Neutrophil (primary cell): ENCODE measurements around the gene GALR3.

Source experiments
- H3K27ac ChIP-seq: fragments of 200-600 bp; sonication (generic); 2 replicates; pipeline ENCODE4 v1.5.1; 2016; ENCODE audit warnings: mild to moderate bottlenecking, moderate library complexity
- H3K27me3 ChIP-seq: fragments of 200-600 bp; sonication (generic); 2 replicates; pipeline ENCODE4 v1.6.0; 2016; ENCODE audit warnings: mild to moderate bottlenecking
- H3K36me3 ChIP-seq: fragments of 200-600 bp; sonication (generic); 2 replicates; pipeline ENCODE4 v1.5.1; 2017
- H3K4me1 ChIP-seq, 2 experiments: fragments of 200-600 bp in 1 of 2; sonication (generic) in 1 of 2; 1 replicate in 1 of 2; 2 replicates in 1 of 2; pipeline versions ENCODE4 v1.5.1 to v1.6.1; 2013 to 2016; ENCODE audit warnings: low read depth in 1 of 2, low read length in 1 of 2, mild to moderate bottlenecking in 1 of 2, moderate library complexity in 1 of 2; ENCODE audit not compliant: control insufficient read depth in 1 of 2, insufficient read depth in 1 of 2
- H3K4me3 ChIP-seq, 2 experiments: fragments of 200-600 bp in 1 of 2; sonication (generic) in 1 of 2; 1 replicate in 1 of 2; 2 replicates in 1 of 2; pipeline ENCODE4 v1.5.1; 2013 to 2016; ENCODE audit warnings: low read depth in 1 of 2, low read length in 1 of 2, mild to moderate bottlenecking in 1 of 2, moderate library complexity in 1 of 2
- H3K9me3 ChIP-seq: fragments of 200-600 bp; sonication (generic); 2 replicates; pipeline ENCODE4 v1.5.1; 2016
- TF ChIP-seq, protein P1 (sequence below): fragments of 200-600 bp; sonication (generic); IDR thresholded peaks from 2 replicates; pipeline ENCODE4 v1.5.1; 2016; ENCODE audit warnings: antibody characterized with exemption

GALR3 gene

DNA sequence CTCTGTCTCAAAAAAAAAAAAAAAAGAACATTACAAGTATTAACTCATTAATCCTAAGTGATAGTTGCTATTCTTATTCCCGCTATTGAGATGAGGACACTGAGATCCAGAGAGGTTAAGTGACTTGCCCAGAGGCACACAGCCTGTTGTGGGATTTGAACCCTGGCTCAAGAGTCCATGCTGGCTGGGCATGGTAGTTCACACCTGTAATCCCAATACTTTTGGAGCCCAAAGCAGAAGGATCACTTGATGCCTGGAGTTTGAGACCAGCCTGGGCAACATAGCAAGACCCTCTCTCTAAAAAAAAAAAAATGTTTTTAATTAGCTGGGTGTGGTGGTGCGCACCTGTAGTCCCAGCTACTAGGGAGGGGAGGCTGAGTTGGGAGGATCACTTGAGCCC lies 11.3 kb upstream of the GALR3 start:
- H3K4me3 ChIP-seq: no peak overlapping the region
- no peaks in the 10 kb centered on the region for H3K36me3 ChIP-seq
- peaks cover 26% of the 10 kb centered on the region for H3K27me3 ChIP-seq
- H3K27ac ChIP-seq: no peak overlapping the region
- peaks cover 15 to 17% of the 10 kb centered on the region in 2 experiments for H3K4me1 ChIP-seq
- TF ChIP-seq, protein P1, sequence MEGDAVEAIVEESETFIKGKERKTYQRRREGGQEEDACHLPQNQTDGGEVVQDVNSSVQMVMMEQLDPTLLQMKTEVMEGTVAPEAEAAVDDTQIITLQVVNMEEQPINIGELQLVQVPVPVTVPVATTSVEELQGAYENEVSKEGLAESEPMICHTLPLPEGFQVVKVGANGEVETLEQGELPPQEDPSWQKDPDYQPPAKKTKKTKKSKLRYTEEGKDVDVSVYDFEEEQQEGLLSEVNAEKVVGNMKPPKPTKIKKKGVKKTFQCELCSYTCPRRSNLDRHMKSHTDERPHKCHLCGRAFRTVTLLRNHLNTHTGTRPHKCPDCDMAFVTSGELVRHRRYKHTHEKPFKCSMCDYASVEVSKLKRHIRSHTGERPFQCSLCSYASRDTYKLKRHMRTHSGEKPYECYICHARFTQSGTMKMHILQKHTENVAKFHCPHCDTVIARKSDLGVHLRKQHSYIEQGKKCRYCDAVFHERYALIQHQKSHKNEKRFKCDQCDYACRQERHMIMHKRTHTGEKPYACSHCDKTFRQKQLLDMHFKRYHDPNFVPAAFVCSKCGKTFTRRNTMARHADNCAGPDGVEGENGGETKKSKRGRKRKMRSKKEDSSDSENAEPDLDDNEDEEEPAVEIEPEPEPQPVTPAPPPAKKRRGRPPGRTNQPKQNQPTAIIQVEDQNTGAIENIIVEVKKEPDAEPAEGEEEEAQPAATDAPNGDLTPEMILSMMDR: no peak
- H3K9me3 ChIP-seq: no peaks in the 10 kb centered on the region

DNA sequence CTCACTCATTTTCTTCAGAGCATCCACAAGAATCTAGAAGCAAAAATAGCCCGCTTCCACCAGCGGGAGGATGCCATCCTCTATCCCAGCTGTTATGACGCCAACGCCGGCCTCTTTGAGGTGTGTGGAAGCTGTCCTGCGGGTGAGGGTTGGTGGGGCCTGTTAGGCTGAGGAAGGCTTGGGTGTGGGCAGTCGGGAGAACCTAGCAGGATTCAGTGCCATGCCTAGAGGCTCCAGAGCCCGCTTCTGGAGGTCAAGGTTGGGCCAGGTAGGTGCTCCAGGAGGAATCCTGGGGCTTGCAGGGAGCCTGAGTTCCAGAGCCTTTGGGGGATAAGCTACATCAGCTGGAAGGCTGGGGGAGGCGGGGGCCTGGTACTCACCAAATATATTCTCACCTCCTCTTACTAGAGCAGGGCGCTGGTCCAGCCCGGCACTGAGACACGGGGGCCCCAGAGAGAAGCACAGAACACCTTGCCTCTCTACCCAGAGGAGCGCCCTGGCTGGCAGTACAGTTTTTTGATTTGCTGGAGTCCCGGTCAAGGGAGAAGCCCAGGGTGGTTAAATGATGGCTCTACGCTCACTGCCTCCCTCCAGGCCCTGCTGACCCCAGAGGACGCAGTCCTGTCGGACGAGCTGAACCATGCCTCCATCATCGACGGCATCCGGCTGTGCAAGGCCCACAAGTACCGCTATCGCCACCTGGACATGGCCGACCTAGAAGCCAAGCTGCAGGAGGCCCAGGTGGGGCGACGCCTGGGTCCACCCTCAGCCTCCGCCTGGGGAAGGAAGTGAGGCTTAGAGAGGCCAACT lies 10.1 kb upstream of the GALR3 start:
- TF ChIP-seq, protein P1: no peak
- Histone ChIP-seq H3K27me3 (peaks cover 20% of the 10 kb centered on the region), H3K27ac (no peak overlapping the region), H3K9me3 (no peaks in the 10 kb centered on the region), H3K36me3 (no peaks in the 10 kb centered on the region), H3K4me3 (no peak overlapping the region), H3K4me1 (peaks cover 12 to 13% of the 10 kb centered on the region in 2 experiments)

DNA sequence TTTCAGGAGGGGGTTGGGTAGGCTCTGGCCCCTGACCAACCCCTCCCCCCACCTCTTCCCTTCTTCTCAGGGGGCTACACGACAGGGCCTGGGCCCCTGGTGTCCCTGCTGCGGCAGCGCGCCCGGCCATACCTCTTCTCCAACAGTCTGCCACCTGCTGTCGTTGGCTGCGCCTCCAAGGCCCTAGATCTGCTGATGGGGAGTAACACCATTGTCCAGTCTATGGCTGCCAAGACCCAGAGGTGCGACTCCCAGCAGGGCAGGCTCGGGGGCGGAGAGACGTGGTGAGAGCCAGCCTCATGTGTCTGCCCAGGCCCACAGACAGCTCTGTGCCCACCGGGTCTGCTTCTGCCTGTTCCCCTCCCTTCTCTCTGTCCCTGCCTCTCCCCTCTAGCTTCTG lies 7.6 kb upstream of the GALR3 start:
- Histone ChIP-seq H3K9me3 (no peaks in the 10 kb centered on the region), H3K36me3 (no peaks in the 10 kb centered on the region), H3K27ac (no peak overlapping the region), H3K27me3 (peaks cover 31% of the 10 kb centered on the region), H3K4me1 (peaks cover 17% of the 10 kb centered on the region in 2 experiments), H3K4me3 (no peak overlapping the region)
- TF ChIP-seq, protein P1: no peak

- Histone ChIP-seq H3K4me1 (peaks cover 17% of the 10 kb centered on the region in 2 experiments), H3K9me3 (no peaks in the 10 kb centered on the region), H3K4me3 (no peak overlapping the region), H3K36me3 (no peaks in the 10 kb centered on the region), H3K27me3 (peaks cover 37% of the 10 kb centered on the region), H3K27ac (no peak overlapping the region)
- TF ChIP-seq, protein P1: no peak
These were observed 6.5 kb upstream of the GALR3 start for GRCh38 chr22:37816543-37817180.

- Histone ChIP-seq H3K27ac (no peak overlapping the region), H3K9me3 (no peaks in the 10 kb centered on the region), H3K4me3 (peak overlapping the region; percentile 23 to 59), H3K27me3 (peaks cover 47% of the 10 kb centered on the region), H3K36me3 (no peaks in the 10 kb centered on the region), H3K4me1 (peaks cover 17% of the 10 kb centered on the region in 2 experiments)
- TF ChIP-seq, protein P1: peak; percentile 84
These were observed 5.3 kb upstream of the GALR3 start for GRCh38 chr22:37817705-37818408.
